ENCODE results near the gene NABP2.

Gene NABP2

DNA sequence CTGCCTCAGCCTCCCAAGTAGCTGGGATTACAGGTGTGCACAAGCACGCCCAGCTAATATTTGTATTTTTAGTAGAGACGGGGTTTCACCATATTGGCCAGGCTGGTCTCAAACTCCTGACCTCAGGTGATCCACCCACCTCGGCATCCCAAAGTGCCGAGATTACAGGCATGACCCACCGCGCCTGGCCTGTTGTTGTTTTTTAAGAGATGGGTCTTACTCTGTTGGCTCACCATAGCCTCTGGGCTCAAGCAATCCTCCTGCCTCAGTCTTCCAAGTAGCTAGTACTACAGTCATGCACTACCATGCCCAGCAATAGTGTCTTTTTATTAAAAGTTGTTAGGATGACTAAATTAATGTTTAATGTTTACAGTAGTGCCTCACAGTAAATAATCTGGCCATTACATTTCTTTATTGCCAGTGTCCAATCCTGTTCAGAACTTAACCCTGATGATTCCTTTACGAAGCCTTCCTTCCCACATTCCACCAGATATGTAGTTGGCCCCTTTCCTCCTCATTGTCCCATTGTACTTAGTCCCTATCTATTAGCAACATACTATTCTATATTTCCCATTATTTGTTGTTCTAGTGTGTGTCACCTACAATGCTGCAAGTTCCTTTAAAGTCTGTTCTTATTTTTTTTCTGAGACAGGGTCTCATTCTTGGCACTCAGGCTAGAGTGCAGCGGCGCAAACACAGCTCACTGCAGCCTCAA is 26.1 kb upstream of the NABP2 start:
- no peaks in the 10 kb centered on the region for H3K4me1 ChIP-seq (ENCODE audit: control insufficient read depth, insufficient read depth, low read length)
- H3K9me3 ChIP-seq (ENCODE audit: control insufficient read depth, low read length): no peaks in the 10 kb centered on the region
- H3K4me3 ChIP-seq (ENCODE audit: low read length): no peak overlapping the region
- no peak overlapping the region for H3K9ac ChIP-seq (ENCODE audit: low read length)
- H3K36me3 ChIP-seq (ENCODE audit: control insufficient read depth, insufficient read depth, low read length): no peaks in the 10 kb centered on the region
- no peaks in the 10 kb centered on the region for H3K27me3 ChIP-seq (ENCODE audit: control insufficient read depth, insufficient read depth, low read length)

GRCh38 chr12:56198836-56199235 is 25.3 kb upstream of the NABP2 start:
- Histone ChIP-seq H3K9ac (ENCODE audit: low read length) (no peak overlapping the region), H3K4me1 (ENCODE audit: control insufficient read depth, insufficient read depth, low read length) (no peaks in the 10 kb centered on the region), H3K4me3 (ENCODE audit: low read length) (no peak overlapping the region), H3K27me3 (ENCODE audit: control insufficient read depth, insufficient read depth, low read length) (no peaks in the 10 kb centered on the region), H3K9me3 (ENCODE audit: control insufficient read depth, low read length) (no peaks in the 10 kb centered on the region), H3K36me3 (ENCODE audit: control insufficient read depth, insufficient read depth, low read length) (no peaks in the 10 kb centered on the region)

DNA sequence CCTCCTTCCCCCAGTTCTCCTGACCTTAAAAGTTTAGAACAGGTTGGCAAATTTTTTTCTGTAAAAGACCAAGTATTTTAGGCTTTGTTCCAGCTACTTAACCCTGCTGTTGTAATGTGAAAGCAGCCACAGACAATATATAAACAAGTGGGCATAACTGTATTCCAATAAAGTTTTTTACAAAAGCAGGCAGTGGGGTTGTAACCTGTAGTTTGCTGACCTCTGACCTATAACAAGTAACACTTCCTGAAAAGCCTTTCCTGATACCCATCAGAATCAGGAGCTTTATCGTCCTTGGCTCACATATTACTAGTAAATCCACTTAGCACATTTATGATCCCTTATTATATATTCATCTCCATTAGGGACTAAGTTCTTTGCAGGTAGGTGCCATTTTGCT is 21.8 kb upstream of the NABP2 start:
- H3K9me3 ChIP-seq (ENCODE audit: control insufficient read depth, low read length): no peaks in the 10 kb centered on the region
- no peak overlapping the region for H3K9ac ChIP-seq (ENCODE audit: low read length)
- H3K27me3 ChIP-seq (ENCODE audit: control insufficient read depth, insufficient read depth, low read length): no peaks in the 10 kb centered on the region
- no peaks in the 10 kb centered on the region for H3K4me1 ChIP-seq (ENCODE audit: control insufficient read depth, insufficient read depth, low read length)
- no peaks in the 10 kb centered on the region for H3K36me3 ChIP-seq (ENCODE audit: control insufficient read depth, insufficient read depth, low read length)
- no peak overlapping the region for H3K4me3 ChIP-seq (ENCODE audit: low read length)

- Histone ChIP-seq H3K4me1 (ENCODE audit: control insufficient read depth, insufficient read depth, low read length) (no peaks in the 10 kb centered on the region), H3K27me3 (ENCODE audit: control insufficient read depth, insufficient read depth, low read length) (no peaks in the 10 kb centered on the region), H3K9ac (ENCODE audit: low read length) (no peak overlapping the region)
Observed at GRCh38 chr12:56202838-56203237, 21.3 kb upstream of the NABP2 start.

DNA sequence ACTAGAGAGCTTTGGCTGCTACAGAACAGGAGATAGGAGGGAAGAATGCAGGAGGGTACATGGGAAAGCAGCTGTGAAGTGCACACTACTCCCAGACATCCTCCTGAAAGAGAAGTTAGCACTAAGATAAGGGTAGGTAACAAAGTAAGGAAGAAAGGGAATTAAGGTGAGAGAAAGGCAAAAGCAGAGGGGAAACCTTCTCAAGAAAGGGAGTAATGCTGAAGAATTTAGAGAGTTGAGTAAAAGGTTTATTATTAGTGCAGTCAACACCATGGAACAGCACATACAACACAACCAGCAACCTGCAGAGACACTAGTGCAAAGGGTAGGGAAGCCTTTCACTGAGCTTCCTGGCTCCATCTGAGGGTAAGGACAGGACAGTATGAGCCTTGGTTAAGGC is 19.9 kb upstream of the NABP2 start:
- H3K9me3 ChIP-seq (ENCODE audit: control insufficient read depth, low read length): no peaks in the 10 kb centered on the region
- no peaks in the 10 kb centered on the region for H3K36me3 ChIP-seq (ENCODE audit: control insufficient read depth, insufficient read depth, low read length)
- H3K27me3 ChIP-seq (ENCODE audit: control insufficient read depth, insufficient read depth, low read length): no peaks in the 10 kb centered on the region
- no peaks in the 10 kb centered on the region for H3K4me1 ChIP-seq (ENCODE audit: control insufficient read depth, insufficient read depth, low read length)
- H3K9ac ChIP-seq (ENCODE audit: low read length): no peak overlapping the region
- H3K4me3 ChIP-seq (ENCODE audit: low read length): no peak overlapping the region

More at GRCh38 chr12:56202838-56203237, 21.3 kb upstream of the NABP2 start:
- Histone ChIP-seq H3K4me3 (ENCODE audit: low read length) (no peak overlapping the region), H3K9me3 (ENCODE audit: control insufficient read depth, low read length) (no peaks in the 10 kb centered on the region), H3K36me3 (ENCODE audit: control insufficient read depth, insufficient read depth, low read length) (no peaks in the 10 kb centered on the region)

DNA sequence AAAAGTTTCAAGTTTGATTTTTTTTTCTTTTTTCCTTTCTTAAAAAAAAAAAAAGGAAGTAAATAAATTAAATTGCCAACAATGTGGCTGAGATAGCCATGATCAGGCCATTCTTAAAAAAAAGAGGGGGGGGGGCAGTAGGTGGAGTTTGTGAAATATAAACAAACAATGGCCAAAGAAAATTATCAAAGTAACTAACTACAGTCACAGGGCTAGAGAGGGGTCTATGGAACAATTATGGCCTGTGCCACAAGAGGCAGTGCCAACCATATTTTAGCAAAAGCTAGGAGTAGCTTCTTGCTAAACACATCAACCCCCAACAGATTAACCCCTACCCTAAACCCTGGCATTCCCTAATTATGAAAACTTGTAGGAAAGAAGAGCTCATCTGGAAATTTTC is 18.7 kb upstream of the NABP2 start:
- Histone ChIP-seq H3K36me3 (ENCODE audit: control insufficient read depth, insufficient read depth, low read length) (peaks cover 6% of the 10 kb centered on the region), H3K9ac (ENCODE audit: low read length) (no peak overlapping the region)

GRCh38 chr12:56206452-56207166 is 17.5 kb upstream of the NABP2 start:
- no peak overlapping the region for H3K4me3 ChIP-seq (ENCODE audit: low read length)
- H3K9ac ChIP-seq (ENCODE audit: low read length): no peak overlapping the region
- H3K27me3 ChIP-seq (ENCODE audit: control insufficient read depth, insufficient read depth, low read length): no peaks in the 10 kb centered on the region
- no peaks in the 10 kb centered on the region for H3K4me1 ChIP-seq (ENCODE audit: control insufficient read depth, insufficient read depth, low read length)
- peaks cover 7% of the 10 kb centered on the region for H3K36me3 ChIP-seq (ENCODE audit: control insufficient read depth, insufficient read depth, low read length)
- H3K9me3 ChIP-seq (ENCODE audit: control insufficient read depth, low read length): no peaks in the 10 kb centered on the region

More for the DNA sequence above, 18.7 kb upstream of the NABP2 start:
- Histone ChIP-seq H3K4me1 (ENCODE audit: control insufficient read depth, insufficient read depth, low read length) (no peaks in the 10 kb centered on the region), H3K9me3 (ENCODE audit: control insufficient read depth, low read length) (no peaks in the 10 kb centered on the region), H3K27me3 (ENCODE audit: control insufficient read depth, insufficient read depth, low read length) (no peaks in the 10 kb centered on the region), H3K4me3 (ENCODE audit: low read length) (no peak overlapping the region)

DNA sequence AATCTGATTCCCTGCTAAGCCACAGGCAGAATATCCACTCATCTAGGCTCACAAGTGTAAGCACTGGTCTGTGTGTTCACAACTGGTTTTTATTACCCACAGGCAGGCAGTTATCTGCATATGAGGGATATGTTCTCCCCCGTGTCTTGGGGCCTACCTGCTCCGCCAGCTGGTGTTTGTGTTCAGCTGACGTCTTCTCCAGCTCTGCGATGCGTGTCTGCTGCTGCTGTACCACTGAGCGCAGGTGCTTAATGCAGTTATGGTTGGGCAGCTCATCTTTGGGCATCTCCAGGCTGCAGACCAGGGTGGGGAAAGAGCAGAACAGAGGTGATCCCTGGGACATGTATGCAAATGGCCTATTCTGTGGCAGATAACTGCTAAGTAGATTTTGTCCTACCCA is 16.1 kb upstream of the NABP2 start:
- H3K4me1 ChIP-seq (ENCODE audit: control insufficient read depth, insufficient read depth, low read length): no peaks in the 10 kb centered on the region
- no peak overlapping the region for H3K4me3 ChIP-seq (ENCODE audit: low read length)
- no peak overlapping the region for H3K9ac ChIP-seq (ENCODE audit: low read length)
- peaks cover 7% of the 10 kb centered on the region for H3K36me3 ChIP-seq (ENCODE audit: control insufficient read depth, insufficient read depth, low read length)
- no peaks in the 10 kb centered on the region for H3K27me3 ChIP-seq (ENCODE audit: control insufficient read depth, insufficient read depth, low read length)
- H3K9me3 ChIP-seq (ENCODE audit: control insufficient read depth, low read length): no peaks in the 10 kb centered on the region

- Histone ChIP-seq H3K36me3 (ENCODE audit: control insufficient read depth, insufficient read depth, low read length) (peaks cover 7% of the 10 kb centered on the region), H3K9me3 (ENCODE audit: control insufficient read depth, low read length) (no peaks in the 10 kb centered on the region), H3K4me3 (ENCODE audit: low read length) (no peak overlapping the region), H3K4me1 (ENCODE audit: control insufficient read depth, insufficient read depth, low read length) (no peaks in the 10 kb centered on the region), H3K9ac (ENCODE audit: low read length) (no peak overlapping the region), H3K27me3 (ENCODE audit: control insufficient read depth, insufficient read depth, low read length) (no peaks in the 10 kb centered on the region)
Observed at GRCh38 chr12:56212361-56212760, 11.8 kb upstream of the NABP2 start.

GRCh38 chr12:56213878-56214277 is 10.3 kb upstream of the NABP2 start:
- H3K27me3 ChIP-seq (ENCODE audit: control insufficient read depth, insufficient read depth, low read length): no peaks in the 10 kb centered on the region
- no peaks in the 10 kb centered on the region for H3K4me1 ChIP-seq (ENCODE audit: control insufficient read depth, insufficient read depth, low read length)
- H3K4me3 ChIP-seq (ENCODE audit: low read length): no peak overlapping the region
- no peaks in the 10 kb centered on the region for H3K9me3 ChIP-seq (ENCODE audit: control insufficient read depth, low read length)
- H3K9ac ChIP-seq (ENCODE audit: low read length): no peak overlapping the region
- H3K36me3 ChIP-seq (ENCODE audit: control insufficient read depth, insufficient read depth, low read length): peaks cover 7% of the 10 kb centered on the region

DNA sequence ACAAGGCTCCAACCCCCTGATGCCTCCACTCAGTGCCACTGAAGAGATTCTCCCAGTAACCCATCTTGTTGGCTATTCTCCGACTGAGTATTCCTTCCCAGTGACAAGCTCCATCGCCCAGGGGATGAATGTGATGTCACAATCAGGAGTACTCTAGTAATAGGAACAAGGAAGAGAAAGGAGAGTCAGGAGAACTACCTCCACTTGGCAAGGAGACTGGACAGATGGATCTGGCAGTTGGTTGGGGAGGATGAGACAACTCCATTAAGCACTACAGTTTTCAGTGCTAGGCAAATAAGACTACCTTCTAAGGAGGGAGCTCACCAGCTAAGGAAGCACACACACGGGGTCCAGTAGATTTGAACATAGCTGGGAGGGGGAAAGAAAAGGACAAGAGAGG is 7.7 kb upstream of the NABP2 start:
- H3K4me1 ChIP-seq (ENCODE audit: control insufficient read depth, insufficient read depth, low read length): peaks cover 5% of the 10 kb centered on the region
- H3K9ac ChIP-seq (ENCODE audit: low read length): no peak overlapping the region
- no peak overlapping the region for H3K4me3 ChIP-seq (ENCODE audit: low read length)
- H3K36me3 ChIP-seq (ENCODE audit: control insufficient read depth, insufficient read depth, low read length): no peaks in the 10 kb centered on the region
- no peaks in the 10 kb centered on the region for H3K9me3 ChIP-seq (ENCODE audit: control insufficient read depth, low read length)
- no peaks in the 10 kb centered on the region for H3K27me3 ChIP-seq (ENCODE audit: control insufficient read depth, insufficient read depth, low read length)

GRCh38 chr12:56219840-56220239 is 4.3 kb upstream of the NABP2 start:
- H3K4me3 ChIP-seq (ENCODE audit: low read length): no peak overlapping the region
- H3K4me1 ChIP-seq (ENCODE audit: control insufficient read depth, insufficient read depth, low read length): peaks cover 16% of the 10 kb centered on the region
- no peaks in the 10 kb centered on the region for H3K9me3 ChIP-seq (ENCODE audit: control insufficient read depth, low read length)
- no peaks in the 10 kb centered on the region for H3K36me3 ChIP-seq (ENCODE audit: control insufficient read depth, insufficient read depth, low read length)
- H3K27me3 ChIP-seq (ENCODE audit: control insufficient read depth, insufficient read depth, low read length): no peaks in the 10 kb centered on the region
- H3K9ac ChIP-seq (ENCODE audit: low read length): no peak overlapping the region
